GM18867 (cell line): ENCODE data around the gene FAM50A.
A peak's percentile ranks its signal among the peaks of the same experiment; 100 is the strongest.

Experiments used
- ATAC-seq: cut with Tn5 transposase; IDR thresholded peaks from one replicate; pipeline ENCODE4 v1.9.1; 2021; ENCODE audit warnings: mild to moderate bottlenecking, moderate library complexity; ENCODE audit not compliant: unreplicated experiment

Gene FAM50A

GRCh38 chrX:154412468-154412867 is 31.5 kb upstream of the FAM50A start:
- no peak for ATAC-seq

GRCh38 chrX:154413142-154413541 is 30.8 kb upstream of the FAM50A start:
- ATAC-seq, result no peak

GRCh38 chrX:154417157-154417556 is 26.8 kb upstream of the FAM50A start:
- ATAC-seq, result no peak

- ATAC-seq, result no peak
Measured at GRCh38 chrX:154419189-154419588, 24.8 kb upstream of the FAM50A start.

- ATAC-seq, result no peak
Measured at GRCh38 chrX:154419688-154420401, 24.1 kb upstream of the FAM50A start.

GRCh38 chrX:154420402-154420756 is 23.6 kb upstream of the FAM50A start:
- ATAC-seq, result no peak

- no peak for ATAC-seq
Measured at GRCh38 chrX:154426916-154427770, 16.8 kb upstream of the FAM50A start.

- ATAC-seq, result peak; percentile 95
Measured at GRCh38 chrX:154428176-154429171, 15.5 kb upstream of the FAM50A start, which contains the start of gene ATP6AP1. ATP6AP1 (plus strand) TSS chrX:154428677; CDS start chrX:154428693, 16 bp downstream.

GRCh38 chrX:154429711-154430110 is 14.2 kb upstream of the FAM50A start:
- ATAC-seq, result no peak

- ATAC-seq, result no peak
Measured at GRCh38 chrX:154430479-154430878, 13.5 kb upstream of the FAM50A start.

GRCh38 chrX:154430916-154431315 is 13.0 kb upstream of the FAM50A start:
- ATAC-seq, result no peak

GRCh38 chrX:154431341-154431740 is 12.6 kb upstream of the FAM50A start:
- no peak for ATAC-seq

GRCh38 chrX:154432210-154432609 is 11.7 kb upstream of the FAM50A start:
- no peak for ATAC-seq

GRCh38 chrX:154433605-154434004 is 10.3 kb upstream of the FAM50A start:
- no peak for ATAC-seq

GRCh38 chrX:154434394-154435168 is 9.4 kb upstream of the FAM50A start:
- ATAC-seq, result no peak

- no peak for ATAC-seq
Measured at GRCh38 chrX:154435171-154435733, 8.7 kb upstream of the FAM50A start.

- peak; percentile 44 for ATAC-seq
Measured at GRCh38 chrX:154436374-154436982, 7.5 kb upstream of the FAM50A start.

- peak; percentile 38 for ATAC-seq
Measured at GRCh38 chrX:154436983-154437752, 6.8 kb upstream of the FAM50A start, which contains the start of gene GDI1. GDI1 (plus strand) TSS chrX:154437154; CDS start chrX:154437255, 101 bp downstream.
